GM23248 (cell line): Measurements from ENCODE around the gene B3GALNT1.

Experiments used
- EZH2 ChIP-seq: fragments of 200-600 bp; sonication (generic); IDR thresholded peaks from 2 replicates; pipeline ENCODE4 v1.6.1; 2018; ENCODE audit warnings: antibody characterized with exemption, mild to moderate bottlenecking; ENCODE audit not compliant: insufficient read depth, poor library complexity, severe bottlenecking
- EZH2phosphoT487 ChIP-seq: fragments of 200-600 bp; sonication (generic); IDR thresholded peaks from 2 replicates; pipeline ENCODE4 v1.6.1; 2018; ENCODE audit warnings: antibody characterized with exemption, moderate library complexity, mild to moderate bottlenecking, low read depth; ENCODE audit not compliant: insufficient read depth

- TF ChIP-seq EZH2 (no peak), EZH2phosphoT487 (no peak)
Observed at GRCh38 chr3:161149529-161149928, 44.4 kb upstream of the B3GALNT1 start.
